BLaER1 (cell line): ENCODE data around the gene DDTL.

ENCODE experiments used
- H3K27ac ChIP-seq: shearing (Covaris generic); formaldehyde crosslinking; 2 replicates; pipeline ENCODE4 v1.8.1; 2022
- H3K27me3 ChIP-seq: shearing (Covaris generic); formaldehyde crosslinking; 2 replicates; pipeline ENCODE4 v1.8.1; 2022
- H3K36me3 ChIP-seq: shearing (Covaris generic); formaldehyde crosslinking; 2 replicates; pipeline ENCODE4 v1.8.1; 2022
- H3K4me1 ChIP-seq: shearing (Covaris generic); formaldehyde crosslinking; 2 replicates; pipeline ENCODE4 v1.8.1; 2022
- H3K4me2 ChIP-seq: shearing (Covaris generic); formaldehyde crosslinking; 2 replicates; pipeline ENCODE4 v1.8.1; 2022
- H3K4me3 ChIP-seq: shearing (Covaris generic); formaldehyde crosslinking; 2 replicates; pipeline ENCODE4 v1.8.1; 2022
- H3K9ac ChIP-seq: shearing (Covaris generic); formaldehyde crosslinking; 2 replicates; pipeline ENCODE4 v1.8.1; 2022
- H3K9me3 ChIP-seq: shearing (Covaris generic); formaldehyde crosslinking; 2 replicates; pipeline ENCODE4 v1.8.1; 2022
- H4K20me1 ChIP-seq: shearing (Covaris generic); formaldehyde crosslinking; 2 replicates; pipeline ENCODE4 v1.8.1; 2022
- Cebpa-rat ChIP-seq: shearing (Covaris generic); IDR thresholded peaks from 2 replicates; pipeline ENCODE4 v1.8.1; 2022

Gene DDTL

GRCh38 chr22:24001314-24001713 is 34.6 kb downstream of the DDTL start:
- no peaks in the 10 kb centered on the region for H3K27me3 ChIP-seq
- H3K4me1 ChIP-seq = peaks cover 18% of the 10 kb centered on the region
- no peaks in the 10 kb centered on the region for H4K20me1 ChIP-seq
- H3K27ac ChIP-seq = no peak overlapping the region
- TF ChIP-seq Cebpa-rat = no peak
- H3K9me3 ChIP-seq = no peaks in the 10 kb centered on the region
- H3K4me3 ChIP-seq = no peak overlapping the region
- no peak overlapping the region for H3K9ac ChIP-seq
- no peak overlapping the region for H3K4me2 ChIP-seq
- no peaks in the 10 kb centered on the region for H3K36me3 ChIP-seq

GRCh38 chr22:24002272-24002671 is 35.6 kb downstream of the DDTL start:
- H3K27me3 ChIP-seq = no peaks in the 10 kb centered on the region
- no peaks in the 10 kb centered on the region for H4K20me1 ChIP-seq
- no peak overlapping the region for H3K27ac ChIP-seq
- H3K4me3 ChIP-seq = no peak overlapping the region
- no peak overlapping the region for H3K9ac ChIP-seq
- H3K4me1 ChIP-seq = peaks cover 18% of the 10 kb centered on the region
- H3K36me3 ChIP-seq = no peaks in the 10 kb centered on the region
- TF ChIP-seq Cebpa-rat = no peak
- H3K9me3 ChIP-seq = no peaks in the 10 kb centered on the region
- no peak overlapping the region for H3K4me2 ChIP-seq

GRCh38 chr22:24002851-24003250 is 36.2 kb downstream of the DDTL start:
- H4K20me1 ChIP-seq = no peaks in the 10 kb centered on the region
- H3K27ac ChIP-seq = no peak overlapping the region
- TF ChIP-seq Cebpa-rat = no peak
- H3K4me2 ChIP-seq = no peak overlapping the region
- peaks cover 18% of the 10 kb centered on the region for H3K4me1 ChIP-seq
- H3K4me3 ChIP-seq = no peak overlapping the region
- H3K36me3 ChIP-seq = no peaks in the 10 kb centered on the region
- H3K9ac ChIP-seq = no peak overlapping the region
- H3K27me3 ChIP-seq = no peaks in the 10 kb centered on the region
- no peaks in the 10 kb centered on the region for H3K9me3 ChIP-seq

GRCh38 chr22:24003887-24004286 is 37.2 kb downstream of the DDTL start:
- Histone ChIP-seq H3K4me2 (no peak overlapping the region), H3K4me1 (peaks cover 18% of the 10 kb centered on the region), H3K36me3 (no peaks in the 10 kb centered on the region), H3K9ac (no peak overlapping the region), H3K4me3 (no peak overlapping the region), H3K27ac (no peak overlapping the region), H3K27me3 (no peaks in the 10 kb centered on the region), H4K20me1 (no peaks in the 10 kb centered on the region), H3K9me3 (no peaks in the 10 kb centered on the region)
- no peak for TF ChIP-seq Cebpa-rat

- Histone ChIP-seq H3K4me3 (no peak within 1 kb of the TSS), H3K9ac (peak within 1 kb of the TSS; percentile 15; the same call in 1 of the 2 replicates), H3K4me1 (peaks cover 18% of the 10 kb centered on the region), H4K20me1 (no peaks in the 10 kb centered on the region), H3K27ac (no peak within 1 kb of the TSS), H3K36me3 (no peaks in the 10 kb centered on the region), H3K27me3 (no peaks in the 10 kb centered on the region), H3K4me2 (peak within 1 kb of the TSS; percentile 62), H3K9me3 (peaks cover 8% of the 10 kb centered on the region; the same call in 1 of the 2 replicates)
- no peak for TF ChIP-seq Cebpa-rat
Measured at GRCh38 chr22:24005201-24005600, 38.5 kb downstream of the DDTL start, which contains the start of gene GSTT4. GSTT4 (minus strand) TSS chr22:24005453; CDS start chr22:24005356, 97 bp downstream.

- Histone ChIP-seq H3K4me3 (no peak overlapping the region), H3K27ac (no peak overlapping the region), H3K4me2 (0 out of 2 replicates have a peak overlapping the region, but pooled peaks have one; percentile 62), H3K9ac (no peak overlapping the region), H3K4me1 (peaks cover 18% of the 10 kb centered on the region), H3K27me3 (no peaks in the 10 kb centered on the region), H4K20me1 (no peaks in the 10 kb centered on the region), H3K9me3 (peaks cover 8% of the 10 kb centered on the region; the same call in 1 of the 2 replicates), H3K36me3 (no peaks in the 10 kb centered on the region)
- no peak for TF ChIP-seq Cebpa-rat
Measured at GRCh38 chr22:24006207-24006913, 39.7 kb downstream of the DDTL start.

- no peak overlapping the region for H3K4me2 ChIP-seq
- no peaks in the 10 kb centered on the region for H3K27me3 ChIP-seq
- H3K9me3 ChIP-seq = peaks cover 8% of the 10 kb centered on the region; the same call in 1 of the 2 replicates
- H4K20me1 ChIP-seq = 0 out of 2 replicates have a peak, but pooled peaks cover 2% of the 10 kb centered on the region
- no peak overlapping the region for H3K4me3 ChIP-seq
- no peak overlapping the region for H3K27ac ChIP-seq
- H3K36me3 ChIP-seq = no peaks in the 10 kb centered on the region
- H3K9ac ChIP-seq = no peak overlapping the region
- TF ChIP-seq Cebpa-rat = no peak
- peaks cover 21% of the 10 kb centered on the region for H3K4me1 ChIP-seq
Measured at GRCh38 chr22:24006914-24007214, 40.2 kb downstream of the DDTL start.

- TF ChIP-seq Cebpa-rat = no peak
- H3K36me3 ChIP-seq = no peaks in the 10 kb centered on the region
Measured at GRCh38 chr22:24007253-24008021, 40.7 kb downstream of the DDTL start.

GRCh38 chr22:24008022-24008283 is 41.3 kb downstream of the DDTL start:
- no peak overlapping the region for H3K4me3 ChIP-seq
- no peak overlapping the region for H3K27ac ChIP-seq
- peaks cover 13% of the 10 kb centered on the region; the same call in 1 of the 2 replicates for H4K20me1 ChIP-seq
- TF ChIP-seq Cebpa-rat = no peak
- no peaks in the 10 kb centered on the region for H3K27me3 ChIP-seq
- peaks cover 32% of the 10 kb centered on the region for H3K4me1 ChIP-seq
- no peak overlapping the region for H3K9ac ChIP-seq
- H3K4me2 ChIP-seq = no peak overlapping the region
- peaks cover 8% of the 10 kb centered on the region; the same call in 1 of the 2 replicates for H3K9me3 ChIP-seq
- no peaks in the 10 kb centered on the region for H3K36me3 ChIP-seq

More at GRCh38 chr22:24007253-24008021, 40.7 kb downstream of the DDTL start:
- H3K27ac ChIP-seq = no peak overlapping the region
- no peak overlapping the region for H3K9ac ChIP-seq
- no peak overlapping the region for H3K4me3 ChIP-seq
- peaks cover 8% of the 10 kb centered on the region; the same call in 1 of the 2 replicates for H4K20me1 ChIP-seq
- H3K4me1 ChIP-seq = peaks cover 26% of the 10 kb centered on the region
- H3K27me3 ChIP-seq = no peaks in the 10 kb centered on the region
- H3K9me3 ChIP-seq = peaks cover 8% of the 10 kb centered on the region; the same call in 1 of the 2 replicates
- H3K4me2 ChIP-seq = no peak overlapping the region
